HG02943 (cell line): ENCODE results near the gene SPRR2B.
"Not testable (repeated sequence)": the region's sequence is repeated elsewhere in the genome, so short reads cannot be mapped to it uniquely, and the experiment has no call there.

Experiments
- ATAC-seq: cut with Tn5 transposase; IDR thresholded peaks from one replicate; pipeline ENCODE4 v1.9.1; 2021; ENCODE audit warnings: mild to moderate bottlenecking, low read depth, moderate library complexity; ENCODE audit not compliant: unreplicated experiment

The SPRR2B gene

GRCh38 chr1:153035211-153035610 is 36.2 kb downstream of the SPRR2B start:
- no peak for ATAC-seq

DNA sequence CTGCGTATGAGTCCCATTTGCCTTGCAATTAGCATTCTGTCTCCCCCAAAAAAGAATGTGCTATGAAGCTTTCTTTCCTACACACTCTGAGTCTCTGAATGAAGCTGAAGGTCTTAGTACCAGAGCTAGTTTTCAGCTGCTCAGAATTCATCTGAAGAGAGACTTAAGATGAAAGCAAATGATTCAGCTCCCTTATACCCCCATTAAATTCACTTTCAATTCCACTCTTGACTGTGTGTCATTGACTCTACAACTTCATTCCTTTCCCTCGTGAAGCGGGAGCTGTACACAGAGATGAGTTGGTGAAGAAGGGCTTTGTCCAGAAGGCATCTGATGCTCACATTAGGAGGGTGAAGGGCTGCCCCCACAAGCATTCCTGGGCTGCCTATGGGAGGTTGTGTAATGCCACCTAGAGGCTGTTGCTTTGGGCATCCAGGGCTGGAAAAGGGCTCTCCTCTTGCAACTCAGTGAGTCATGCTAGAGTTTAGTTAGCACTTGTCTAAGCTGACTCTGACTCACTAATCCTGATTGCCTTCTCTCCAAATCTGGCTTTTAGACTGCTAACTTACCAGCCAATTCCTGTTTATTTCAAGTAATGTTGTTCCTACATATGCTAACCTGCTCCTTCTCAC is 38.6 kb downstream of the SPRR2B start:
- ATAC-seq: no peak

- no peak for ATAC-seq
Measured at GRCh38 chr1:153032073-153032472, 39.3 kb downstream of the SPRR2B start.

- no peak for ATAC-seq
Measured at GRCh38 chr1:153030895-153031294, 40.5 kb downstream of the SPRR2B start, which contains the start of gene SPRR1B. Gene SPRR1B (plus strand): TSS chr1:153031203. CDS start chr1:153032346, 1,143 bp downstream.

- no peak for ATAC-seq
Measured at GRCh38 chr1:153028766-153029165, 42.6 kb downstream of the SPRR2B start.

DNA sequence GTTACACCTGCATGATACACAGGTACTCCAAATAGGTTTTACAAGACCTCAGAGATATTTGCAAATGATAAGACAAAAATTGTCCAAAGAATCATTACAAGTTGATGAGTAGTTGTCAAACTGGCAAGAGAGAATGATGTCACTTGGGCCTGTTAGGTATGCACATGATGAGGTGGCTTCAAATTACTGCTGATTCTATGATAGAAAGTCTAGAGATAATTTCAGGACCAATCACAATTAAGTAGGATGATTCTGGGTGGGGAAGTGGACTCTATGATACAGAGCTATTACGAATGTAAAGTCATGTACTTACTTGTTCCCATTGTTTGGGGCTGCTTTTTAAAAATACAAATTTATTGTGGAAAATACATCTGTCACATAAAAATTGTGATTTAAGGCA is 45.6 kb downstream of the SPRR2B start:
- no peak for ATAC-seq

GRCh38 chr1:153024413-153024812 is 47.0 kb downstream of the SPRR2B start:
- no peak for ATAC-seq

GRCh38 chr1:153023109-153023508 is 48.3 kb downstream of the SPRR2B start:
- no peak for ATAC-seq

- ATAC-seq: not testable (repeated sequence)
Measured at GRCh38 chr1:153022340-153022739, 49.1 kb downstream of the SPRR2B start.

DNA sequence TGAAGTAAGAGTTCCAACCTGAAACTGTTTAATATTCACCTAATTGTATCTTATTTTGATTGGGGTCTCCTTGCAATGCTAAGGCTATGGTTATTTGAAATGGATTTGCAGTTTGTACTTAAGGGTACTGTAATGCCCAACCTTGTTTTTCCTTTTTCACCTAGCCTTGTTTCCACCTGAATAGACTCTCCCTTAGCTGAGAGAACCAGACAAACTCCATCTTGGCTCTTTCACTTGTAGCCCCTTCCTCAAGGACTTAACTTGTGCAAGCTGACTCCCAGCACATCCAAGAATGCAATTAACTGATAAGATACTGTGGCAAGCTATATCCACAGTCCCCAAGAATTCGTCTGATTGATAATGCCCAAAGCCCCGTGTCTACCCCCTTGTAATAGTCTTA is 49.6 kb downstream of the SPRR2B start:
- not testable (repeated sequence) for ATAC-seq
